ENCODE measurements around the gene INKA2.

DNA sequence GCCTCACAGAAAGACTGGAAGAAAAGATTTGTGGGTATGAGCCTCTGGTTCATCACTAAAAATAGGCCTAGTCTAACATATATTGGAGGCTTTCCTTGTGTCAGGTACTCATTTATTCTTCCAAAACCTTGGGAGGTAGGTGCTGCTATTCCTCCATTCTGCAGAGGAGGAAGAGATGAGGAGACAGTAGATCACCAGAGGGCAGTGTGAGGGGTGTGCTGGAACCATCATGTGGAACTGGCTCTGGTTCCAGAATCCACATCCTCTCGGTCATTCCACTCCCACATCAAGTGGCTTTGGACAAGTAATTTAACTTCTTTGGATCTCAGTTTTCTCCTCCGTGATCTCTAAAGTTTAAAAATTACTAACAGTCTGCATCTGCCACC, 7.4 kb upstream of the INKA2 start:
- TF ChIP-seq, protein P1, sequence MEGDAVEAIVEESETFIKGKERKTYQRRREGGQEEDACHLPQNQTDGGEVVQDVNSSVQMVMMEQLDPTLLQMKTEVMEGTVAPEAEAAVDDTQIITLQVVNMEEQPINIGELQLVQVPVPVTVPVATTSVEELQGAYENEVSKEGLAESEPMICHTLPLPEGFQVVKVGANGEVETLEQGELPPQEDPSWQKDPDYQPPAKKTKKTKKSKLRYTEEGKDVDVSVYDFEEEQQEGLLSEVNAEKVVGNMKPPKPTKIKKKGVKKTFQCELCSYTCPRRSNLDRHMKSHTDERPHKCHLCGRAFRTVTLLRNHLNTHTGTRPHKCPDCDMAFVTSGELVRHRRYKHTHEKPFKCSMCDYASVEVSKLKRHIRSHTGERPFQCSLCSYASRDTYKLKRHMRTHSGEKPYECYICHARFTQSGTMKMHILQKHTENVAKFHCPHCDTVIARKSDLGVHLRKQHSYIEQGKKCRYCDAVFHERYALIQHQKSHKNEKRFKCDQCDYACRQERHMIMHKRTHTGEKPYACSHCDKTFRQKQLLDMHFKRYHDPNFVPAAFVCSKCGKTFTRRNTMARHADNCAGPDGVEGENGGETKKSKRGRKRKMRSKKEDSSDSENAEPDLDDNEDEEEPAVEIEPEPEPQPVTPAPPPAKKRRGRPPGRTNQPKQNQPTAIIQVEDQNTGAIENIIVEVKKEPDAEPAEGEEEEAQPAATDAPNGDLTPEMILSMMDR (IDR thresholded peaks at IDR 0.05; ENCODE audit: poor library complexity), result no peak
- no peak for TF ChIP-seq EZH2phosphoT487 (IDR thresholded peaks at IDR 0.05; ENCODE audit: low read depth, severe bottlenecking, unreplicated experiment)
